Astrocyte of the cerebellum (primary cell): ENCODE results near the gene EIPR1.

ENCODE experiments used
- DNase-seq: peaks from one replicate; pipeline ENCODE4 v3.0.0-alpha.2; 2011; ENCODE audit warnings: low read depth
- H3K4me3 ChIP-seq: 2 replicates; pipeline ENCODE4 v1.5.1; 2011; ENCODE audit warnings: mild to moderate bottlenecking, low read depth, low read length, moderate library complexity
- in situ Hi-C: cut with HindIII; loops from 2 replicates; pipeline ENCODE4 v1.10.0; 2017; ENCODE audit warnings: low sequenced_read_pairs
- TF ChIP-seq, protein P1 (sequence below): IDR thresholded peaks from 2 replicates; pipeline ENCODE4 v1.5.1; 2012; ENCODE audit warnings: low read length, low read depth, moderate library complexity, mild to moderate bottlenecking; ENCODE audit errors: missing control alignments

EIPR1 gene

DNA sequence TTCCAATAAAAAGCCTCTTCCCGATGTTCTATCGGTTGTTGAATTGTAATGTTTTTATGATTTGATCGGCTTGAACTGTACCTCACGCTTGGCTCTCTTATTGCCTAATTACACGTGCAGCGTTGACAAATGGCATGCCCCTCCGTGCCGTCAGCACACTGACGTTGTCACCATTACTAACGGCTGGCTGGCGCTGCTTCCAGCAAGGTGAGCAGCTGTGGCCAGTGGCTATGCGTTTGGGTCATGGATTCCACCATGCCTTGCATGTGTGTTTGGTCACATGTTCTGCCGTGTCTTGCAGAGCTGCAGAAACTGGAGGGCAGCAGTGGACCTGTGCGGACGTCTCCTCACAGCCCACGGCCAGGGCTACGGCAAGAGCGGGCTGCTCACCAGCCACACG is 44.0 kb upstream of the EIPR1 start:
- TF ChIP-seq, protein P1, sequence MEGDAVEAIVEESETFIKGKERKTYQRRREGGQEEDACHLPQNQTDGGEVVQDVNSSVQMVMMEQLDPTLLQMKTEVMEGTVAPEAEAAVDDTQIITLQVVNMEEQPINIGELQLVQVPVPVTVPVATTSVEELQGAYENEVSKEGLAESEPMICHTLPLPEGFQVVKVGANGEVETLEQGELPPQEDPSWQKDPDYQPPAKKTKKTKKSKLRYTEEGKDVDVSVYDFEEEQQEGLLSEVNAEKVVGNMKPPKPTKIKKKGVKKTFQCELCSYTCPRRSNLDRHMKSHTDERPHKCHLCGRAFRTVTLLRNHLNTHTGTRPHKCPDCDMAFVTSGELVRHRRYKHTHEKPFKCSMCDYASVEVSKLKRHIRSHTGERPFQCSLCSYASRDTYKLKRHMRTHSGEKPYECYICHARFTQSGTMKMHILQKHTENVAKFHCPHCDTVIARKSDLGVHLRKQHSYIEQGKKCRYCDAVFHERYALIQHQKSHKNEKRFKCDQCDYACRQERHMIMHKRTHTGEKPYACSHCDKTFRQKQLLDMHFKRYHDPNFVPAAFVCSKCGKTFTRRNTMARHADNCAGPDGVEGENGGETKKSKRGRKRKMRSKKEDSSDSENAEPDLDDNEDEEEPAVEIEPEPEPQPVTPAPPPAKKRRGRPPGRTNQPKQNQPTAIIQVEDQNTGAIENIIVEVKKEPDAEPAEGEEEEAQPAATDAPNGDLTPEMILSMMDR = no peak
- no peak for DNase-seq
- in situ Hi-C loops = no loop called here
- H3K4me3 ChIP-seq = no peak overlapping the region

GRCh38 chr2:3420769-3421397 is 43.3 kb upstream of the EIPR1 start:
- no peak for DNase-seq
- TF ChIP-seq, protein P1 = no peak
- no peak overlapping the region for H3K4me3 ChIP-seq
- in situ Hi-C loops = no loop called here

- TF ChIP-seq, protein P1 = no peak
- no peak for DNase-seq
- no peak overlapping the region for H3K4me3 ChIP-seq
- in situ Hi-C loops = no loop called here
Observed at GRCh38 chr2:3420076-3420768, 42.6 kb upstream of the EIPR1 start.

GRCh38 chr2:3418766-3419404 is 41.3 kb upstream of the EIPR1 start:
- in situ Hi-C loops = no loop called here
- TF ChIP-seq, protein P1 = no peak
- H3K4me3 ChIP-seq = no peak overlapping the region
- DNase-seq = no peak

DNA sequence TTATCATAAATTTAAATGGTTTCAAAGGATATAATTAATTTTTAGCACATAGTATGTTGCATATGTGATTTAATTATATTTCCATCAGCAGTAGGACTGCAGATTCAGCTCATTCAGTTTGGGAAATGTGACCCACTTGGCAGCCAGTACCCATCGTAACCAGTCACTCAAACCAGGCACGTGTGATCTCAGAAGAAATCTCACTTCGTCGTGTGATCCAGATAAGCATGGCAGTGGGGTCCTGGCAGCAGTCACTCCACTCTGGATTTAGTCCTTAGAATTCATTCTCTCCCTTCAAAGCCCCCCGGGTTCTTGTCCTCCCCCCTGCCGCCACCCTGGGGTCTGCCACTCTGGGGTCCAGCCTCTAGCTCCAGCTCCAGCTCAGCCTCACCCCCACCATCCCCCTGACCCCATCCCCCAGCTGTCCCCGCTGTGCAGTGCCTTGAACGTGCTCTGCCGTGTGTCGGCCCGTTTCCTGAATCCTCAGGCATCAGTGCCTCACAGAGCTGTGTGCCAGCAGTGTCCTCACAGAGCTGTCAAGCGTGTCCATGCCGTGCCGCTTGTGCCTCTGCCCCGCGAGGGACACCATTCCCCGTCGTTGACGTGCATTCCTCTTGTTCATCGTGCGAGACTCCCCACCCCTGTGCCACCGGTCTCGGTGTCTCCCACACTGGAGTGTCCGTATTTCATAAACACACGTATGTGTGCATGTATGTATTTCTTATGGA is 36.7 kb upstream of the EIPR1 start:
- no peak for DNase-seq
- no peak overlapping the region for H3K4me3 ChIP-seq
- TF ChIP-seq, protein P1 = no peak
- in situ Hi-C loops = no loop called here

DNA sequence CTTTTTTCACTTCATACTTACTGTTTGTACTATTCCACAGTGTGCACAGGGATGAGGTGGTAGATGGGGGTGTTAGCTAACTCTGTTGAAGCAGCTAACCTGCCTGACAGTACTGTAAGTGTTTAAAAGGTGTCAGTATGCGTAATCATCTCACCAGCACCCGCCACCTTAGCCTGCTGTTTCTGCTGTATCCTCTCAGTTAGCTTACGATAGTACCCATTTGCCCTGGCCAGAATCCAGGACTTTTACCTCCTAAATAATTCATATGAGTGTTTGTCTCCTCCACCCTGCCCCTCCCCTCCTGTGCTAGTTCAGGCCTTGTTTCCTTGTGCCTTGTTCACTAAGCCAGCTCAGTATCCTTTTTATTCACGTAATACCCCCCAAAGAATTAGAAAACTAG is 36.1 kb upstream of the EIPR1 start:
- in situ Hi-C loops = no loop called here
- no peak overlapping the region for H3K4me3 ChIP-seq
- TF ChIP-seq, protein P1 = no peak
- no peak for DNase-seq
